Measurements from ENCODE around the gene PLCB4. TPM values are rescaled to one million over a fixed set of nuclear protein-coding genes. Genes with fewer than 3 reads are reported as not detected.

The PLCB4 gene
- total RNA-seq, 1 experiment from 2014 or later: 12.6 TPM

DNA sequence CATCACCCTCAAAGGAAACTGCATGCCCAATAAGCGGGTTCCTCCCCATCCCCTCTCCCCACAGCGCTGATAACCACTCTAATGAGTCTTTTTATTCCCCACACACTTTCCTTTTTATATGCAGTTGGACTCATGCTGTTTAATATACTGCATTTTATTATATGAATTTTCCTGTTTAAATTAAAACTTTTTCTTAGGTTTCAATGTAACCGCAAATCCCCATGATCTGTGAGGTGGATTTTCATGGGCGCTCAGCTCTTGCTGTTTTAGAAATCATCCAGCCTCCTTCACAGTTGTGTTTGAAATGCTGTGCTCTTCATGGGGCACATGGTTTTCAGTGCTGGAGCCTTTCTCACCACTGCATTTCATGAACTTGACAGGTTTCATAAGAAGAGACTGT, 280.4 kb downstream of the PLCB4 start (continued):
- TF ChIP-seq, protein P1, sequence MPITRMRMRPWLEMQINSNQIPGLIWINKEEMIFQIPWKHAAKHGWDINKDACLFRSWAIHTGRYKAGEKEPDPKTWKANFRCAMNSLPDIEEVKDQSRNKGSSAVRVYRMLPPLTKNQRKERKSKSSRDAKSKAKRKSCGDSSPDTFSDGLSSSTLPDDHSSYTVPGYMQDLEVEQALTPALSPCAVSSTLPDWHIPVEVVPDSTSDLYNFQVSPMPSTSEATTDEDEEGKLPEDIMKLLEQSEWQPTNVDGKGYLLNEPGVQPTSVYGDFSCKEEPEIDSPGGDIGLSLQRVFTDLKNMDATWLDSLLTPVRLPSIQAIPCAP (CRISPR knock-in tag; IDR thresholded peaks at IDR 0.05): no peak
- TF ChIP-seq NR2C2 (CRISPR knock-in tag; IDR thresholded peaks at IDR 0.05): no peak
- no peak for TF ChIP-seq NR3C1 (CRISPR knock-in tag; conservative IDR thresholded peaks at IDR 0.05; ENCODE audit: low read depth)
- no peak for TF ChIP-seq SP1 (CRISPR knock-in tag; conservative IDR thresholded peaks at IDR 0.05)
- TF ChIP-seq ZNF423 (CRISPR knock-in tag; IDR thresholded peaks at IDR 0.05): no peak
- TF ChIP-seq, protein P2, sequence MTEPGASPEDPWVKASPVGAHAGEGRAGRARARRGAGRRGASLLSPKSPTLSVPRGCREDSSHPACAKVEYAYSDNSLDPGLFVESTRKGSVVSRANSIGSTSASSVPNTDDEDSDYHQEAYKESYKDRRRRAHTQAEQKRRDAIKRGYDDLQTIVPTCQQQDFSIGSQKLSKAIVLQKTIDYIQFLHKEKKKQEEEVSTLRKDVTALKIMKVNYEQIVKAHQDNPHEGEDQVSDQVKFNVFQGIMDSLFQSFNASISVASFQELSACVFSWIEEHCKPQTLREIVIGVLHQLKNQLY (CRISPR knock-in tag; IDR thresholded peaks at IDR 0.05): no peak

DNA sequence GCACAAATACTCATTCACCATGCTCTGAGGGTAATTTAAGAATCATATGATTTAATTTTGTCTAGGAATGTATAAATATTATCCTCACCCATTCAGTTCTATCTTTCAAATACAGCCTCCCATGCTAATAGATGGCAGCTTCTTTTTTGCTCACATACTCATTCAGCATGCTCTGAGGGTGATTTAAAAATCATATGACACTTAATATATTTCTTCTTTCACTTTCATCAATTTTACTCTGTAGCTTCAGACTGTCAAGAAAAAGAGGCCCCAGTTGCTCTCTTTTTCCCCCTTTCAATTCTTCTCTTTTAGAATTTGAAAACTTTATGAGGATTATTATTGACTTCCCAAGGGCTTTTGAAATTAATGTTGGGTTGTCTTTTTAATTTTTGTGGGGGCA, 283.9 kb downstream of the PLCB4 start:
- Mint-ChIP-seq H3K27ac (no peak overlapping the region), H3K36me3 (no peaks in the 10 kb centered on the region), H3K4me1 (peaks cover 28% of the 10 kb centered on the region), H3K27me3 (ENCODE audit: low read depth) (no peaks in the 10 kb centered on the region), H3K4me3 (no peak overlapping the region), H3K9me3 (no peaks in the 10 kb centered on the region)
- no peak for TF ChIP-seq ZNF423 (CRISPR knock-in tag; IDR thresholded peaks at IDR 0.05)
- TF ChIP-seq, protein P1 (CRISPR knock-in tag; IDR thresholded peaks at IDR 0.05): no peak
- no peak for TF ChIP-seq TEAD4 (CRISPR knock-in tag; IDR thresholded peaks at IDR 0.05)
- TF ChIP-seq, protein P3, sequence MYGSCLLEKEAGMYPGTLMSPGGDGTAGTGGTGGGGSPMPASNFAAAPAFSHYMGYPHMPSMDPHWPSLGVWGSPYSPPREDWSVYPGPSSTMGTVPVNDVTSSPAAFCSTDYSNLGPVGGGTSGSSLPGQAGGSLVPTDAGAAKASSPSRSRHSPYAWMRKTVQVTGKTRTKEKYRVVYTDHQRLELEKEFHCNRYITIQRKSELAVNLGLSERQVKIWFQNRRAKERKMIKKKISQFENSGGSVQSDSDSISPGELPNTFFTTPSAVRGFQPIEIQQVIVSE (CRISPR knock-in tag; IDR thresholded peaks at IDR 0.05; ENCODE audit: borderline replicate concordance): no peak
- TF ChIP-seq GTF2I (CRISPR knock-in tag; conservative IDR thresholded peaks at IDR 0.05): no peak
- no peak for TF ChIP-seq NR1H2 (CRISPR knock-in tag; IDR thresholded peaks at IDR 0.05)
- TF ChIP-seq SOX15 (CRISPR knock-in tag; IDR thresholded peaks at IDR 0.05): no peak
- no peak for TF ChIP-seq ESRRA (CRISPR knock-in tag; IDR thresholded peaks at IDR 0.05; ENCODE audit: borderline replicate concordance)
- TF ChIP-seq ZNF671 (CRISPR knock-in tag; IDR thresholded peaks at IDR 0.05): no peak
- TF ChIP-seq, protein P4, sequence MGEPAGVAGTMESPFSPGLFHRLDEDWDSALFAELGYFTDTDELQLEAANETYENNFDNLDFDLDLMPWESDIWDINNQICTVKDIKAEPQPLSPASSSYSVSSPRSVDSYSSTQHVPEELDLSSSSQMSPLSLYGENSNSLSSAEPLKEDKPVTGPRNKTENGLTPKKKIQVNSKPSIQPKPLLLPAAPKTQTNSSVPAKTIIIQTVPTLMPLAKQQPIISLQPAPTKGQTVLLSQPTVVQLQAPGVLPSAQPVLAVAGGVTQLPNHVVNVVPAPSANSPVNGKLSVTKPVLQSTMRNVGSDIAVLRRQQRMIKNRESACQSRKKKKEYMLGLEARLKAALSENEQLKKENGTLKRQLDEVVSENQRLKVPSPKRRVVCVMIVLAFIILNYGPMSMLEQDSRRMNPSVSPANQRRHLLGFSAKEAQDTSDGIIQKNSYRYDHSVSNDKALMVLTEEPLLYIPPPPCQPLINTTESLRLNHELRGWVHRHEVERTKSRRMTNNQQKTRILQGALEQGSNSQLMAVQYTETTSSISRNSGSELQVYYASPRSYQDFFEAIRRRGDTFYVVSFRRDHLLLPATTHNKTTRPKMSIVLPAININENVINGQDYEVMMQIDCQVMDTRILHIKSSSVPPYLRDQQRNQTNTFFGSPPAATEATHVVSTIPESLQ (CRISPR knock-in tag; IDR thresholded peaks at IDR 0.05): no peak
- no peak for TF ChIP-seq ZNF263 (CRISPR knock-in tag; IDR thresholded peaks at IDR 0.05; ENCODE audit: low read depth)
- no peak for TF ChIP-seq KAT7 (CRISPR knock-in tag; IDR thresholded peaks at IDR 0.05; ENCODE audit: borderline replicate concordance)
- TF ChIP-seq OVOL2 (CRISPR knock-in tag; IDR thresholded peaks at IDR 0.05; ENCODE audit: borderline replicate concordance): no peak
- TF ChIP-seq, protein P5, sequence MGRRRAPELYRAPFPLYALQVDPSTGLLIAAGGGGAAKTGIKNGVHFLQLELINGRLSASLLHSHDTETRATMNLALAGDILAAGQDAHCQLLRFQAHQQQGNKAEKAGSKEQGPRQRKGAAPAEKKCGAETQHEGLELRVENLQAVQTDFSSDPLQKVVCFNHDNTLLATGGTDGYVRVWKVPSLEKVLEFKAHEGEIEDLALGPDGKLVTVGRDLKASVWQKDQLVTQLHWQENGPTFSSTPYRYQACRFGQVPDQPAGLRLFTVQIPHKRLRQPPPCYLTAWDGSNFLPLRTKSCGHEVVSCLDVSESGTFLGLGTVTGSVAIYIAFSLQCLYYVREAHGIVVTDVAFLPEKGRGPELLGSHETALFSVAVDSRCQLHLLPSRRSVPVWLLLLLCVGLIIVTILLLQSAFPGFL (CRISPR knock-in tag; IDR thresholded peaks at IDR 0.05; ENCODE audit: borderline replicate concordance): no peak
- TF ChIP-seq FOXP1 (CRISPR knock-in tag; IDR thresholded peaks at IDR 0.05; ENCODE audit: borderline replicate concordance): no peak
- TF ChIP-seq NFE2L1 (CRISPR knock-in tag; IDR thresholded peaks at IDR 0.05): no peak
- TF ChIP-seq, protein P6, sequence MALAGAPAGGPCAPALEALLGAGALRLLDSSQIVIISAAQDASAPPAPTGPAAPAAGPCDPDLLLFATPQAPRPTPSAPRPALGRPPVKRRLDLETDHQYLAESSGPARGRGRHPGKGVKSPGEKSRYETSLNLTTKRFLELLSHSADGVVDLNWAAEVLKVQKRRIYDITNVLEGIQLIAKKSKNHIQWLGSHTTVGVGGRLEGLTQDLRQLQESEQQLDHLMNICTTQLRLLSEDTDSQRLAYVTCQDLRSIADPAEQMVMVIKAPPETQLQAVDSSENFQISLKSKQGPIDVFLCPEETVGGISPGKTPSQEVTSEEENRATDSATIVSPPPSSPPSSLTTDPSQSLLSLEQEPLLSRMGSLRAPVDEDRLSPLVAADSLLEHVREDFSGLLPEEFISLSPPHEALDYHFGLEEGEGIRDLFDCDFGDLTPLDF (CRISPR knock-in tag; IDR thresholded peaks at IDR 0.05): no peak
- no peak for ATAC-seq
- DNase-seq (ENCODE audit: low spot score): no peak
- ChIA-PET POLR2A (no interaction called here), CTCF (interaction anchor here (0.6 kb wide), 1 partner anchor 811 kb away, joined by 4 read pairs; no protein-coding TSS in a partner anchor)

Measured in WTC11 (cell line).